GM19099 (cell line): ENCODE measurements around the gene NUAK1.

ENCODE experiments used
- POLR2A ChIP-seq: IDR thresholded peaks from 3 replicates; pipeline ENCODE4 v1.6.1; 2011; ENCODE audit warnings: low read depth; ENCODE audit not compliant: insufficient read length; ENCODE audit errors: extremely low read depth

Gene NUAK1

DNA sequence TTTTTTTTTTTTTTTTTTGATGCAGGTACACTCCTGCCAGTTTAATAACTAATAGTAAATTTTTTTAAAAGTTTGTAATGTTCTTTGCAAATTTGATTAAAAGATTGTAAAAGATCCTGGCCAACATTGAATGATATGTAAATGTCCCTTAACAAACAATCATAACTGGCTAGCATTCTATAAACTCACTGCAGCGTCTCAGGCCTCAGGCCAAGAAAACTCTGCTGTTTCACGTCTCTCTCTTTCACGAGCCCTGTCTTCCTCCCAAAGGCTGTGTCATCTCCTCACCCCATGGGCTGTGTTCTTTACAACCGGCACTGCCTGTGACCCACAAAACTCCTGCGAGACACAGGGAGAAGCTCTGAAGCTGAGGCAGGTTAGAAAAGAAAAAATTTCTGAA is 103.3 kb downstream of the NUAK1 start:
- no peak for TF ChIP-seq POLR2A

DNA sequence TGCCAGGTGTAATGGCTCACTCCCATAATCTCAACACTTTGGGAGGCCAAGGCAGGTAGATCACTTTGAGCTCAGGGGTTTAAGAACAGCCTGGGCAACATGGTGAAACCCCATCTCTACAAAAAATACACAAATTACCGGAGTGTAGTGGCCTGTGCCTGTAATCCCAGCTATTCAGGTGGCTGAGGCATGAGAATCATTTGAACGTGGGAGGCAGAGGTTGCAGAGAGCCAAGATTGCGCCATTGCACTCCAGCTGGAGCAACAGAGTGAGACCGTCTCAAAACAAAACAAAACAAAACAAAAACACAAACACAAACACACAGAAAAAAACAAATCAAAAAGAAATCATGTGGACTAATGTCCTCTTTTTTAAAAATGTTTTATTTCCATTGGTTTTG is 104.4 kb downstream of the NUAK1 start:
- no peak for TF ChIP-seq POLR2A

DNA sequence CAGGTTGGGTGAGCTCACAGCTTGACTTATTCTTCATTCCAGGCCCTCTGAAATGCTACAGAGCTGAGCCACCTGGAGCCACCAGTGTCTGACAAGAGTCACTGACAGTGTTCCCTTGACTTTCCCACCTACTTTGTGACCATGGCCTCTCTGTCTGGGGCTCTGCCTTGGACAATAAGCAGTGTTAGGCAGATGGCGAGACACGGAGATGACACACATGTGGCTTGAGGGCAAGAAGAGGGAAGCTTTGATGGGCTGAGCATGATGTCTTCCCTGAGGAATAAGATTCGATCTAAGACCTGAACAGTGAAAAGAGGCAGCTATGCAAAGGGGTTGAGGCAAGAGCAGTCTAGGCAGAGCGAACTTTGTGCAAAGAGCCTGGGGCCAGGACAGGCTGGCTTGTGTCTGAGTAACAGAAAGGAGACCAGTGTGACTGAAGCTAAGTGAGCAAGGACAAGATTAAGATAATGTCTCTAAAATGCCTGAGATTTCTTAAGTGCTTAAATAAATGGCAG is 105.5 kb downstream of the NUAK1 start:
- TF ChIP-seq POLR2A: no peak

DNA sequence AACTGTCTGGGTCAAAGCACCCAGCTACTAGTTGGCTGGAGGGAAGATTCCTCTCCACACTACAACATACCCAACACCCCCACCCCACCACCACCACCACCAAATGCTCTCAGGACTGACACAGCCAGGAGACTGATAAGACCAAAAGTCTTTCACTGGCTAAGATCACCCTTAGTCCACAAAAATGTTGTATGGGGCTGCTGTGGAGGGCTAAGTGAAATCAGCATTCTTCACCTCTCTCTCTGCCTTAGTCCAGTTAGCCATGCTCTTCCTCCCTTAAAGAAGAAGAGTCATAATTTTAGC is 106.2 kb downstream of the NUAK1 start:
- TF ChIP-seq POLR2A: no peak

DNA sequence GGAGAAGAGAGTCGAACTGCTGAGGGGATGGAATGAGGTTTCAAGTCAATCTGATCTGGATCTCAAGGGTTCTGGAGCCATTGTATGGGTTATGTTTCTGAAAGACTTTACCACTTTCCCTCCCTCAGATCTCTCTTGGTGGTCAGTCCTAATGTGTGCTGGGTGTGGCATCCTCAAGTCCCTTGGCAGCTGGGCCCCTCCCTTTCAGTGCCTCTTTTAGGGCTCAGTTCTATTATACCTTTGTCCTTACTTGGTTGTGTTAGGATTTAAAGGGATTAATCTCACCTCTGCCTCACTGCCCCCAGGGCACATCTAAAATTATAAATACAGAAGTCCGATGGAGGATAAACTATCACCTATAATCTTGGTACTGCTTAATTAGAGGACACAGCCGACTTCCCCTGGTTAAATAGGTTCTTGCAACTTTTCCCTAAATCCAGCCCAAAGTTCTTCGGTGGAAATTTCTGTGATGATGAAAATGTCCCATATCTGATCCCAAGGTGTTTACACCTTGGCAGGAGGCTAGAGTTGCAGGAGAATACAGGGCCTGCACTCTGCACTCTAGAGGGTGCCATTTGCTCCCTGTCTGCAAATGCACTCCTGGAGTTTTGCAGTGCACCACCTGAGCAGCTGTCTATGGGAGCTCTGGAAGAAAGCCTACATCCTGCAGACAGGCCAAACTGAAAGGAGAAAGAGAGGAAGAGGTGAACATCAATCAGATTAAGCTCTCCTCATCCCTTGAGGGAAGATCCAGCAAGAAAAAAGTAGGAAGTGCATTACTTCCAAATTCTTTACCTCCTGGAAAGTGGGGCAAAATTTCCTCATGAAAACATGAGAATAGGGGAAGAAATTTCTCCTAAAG is 106.8 kb downstream of the NUAK1 start:
- no peak for TF ChIP-seq POLR2A

DNA sequence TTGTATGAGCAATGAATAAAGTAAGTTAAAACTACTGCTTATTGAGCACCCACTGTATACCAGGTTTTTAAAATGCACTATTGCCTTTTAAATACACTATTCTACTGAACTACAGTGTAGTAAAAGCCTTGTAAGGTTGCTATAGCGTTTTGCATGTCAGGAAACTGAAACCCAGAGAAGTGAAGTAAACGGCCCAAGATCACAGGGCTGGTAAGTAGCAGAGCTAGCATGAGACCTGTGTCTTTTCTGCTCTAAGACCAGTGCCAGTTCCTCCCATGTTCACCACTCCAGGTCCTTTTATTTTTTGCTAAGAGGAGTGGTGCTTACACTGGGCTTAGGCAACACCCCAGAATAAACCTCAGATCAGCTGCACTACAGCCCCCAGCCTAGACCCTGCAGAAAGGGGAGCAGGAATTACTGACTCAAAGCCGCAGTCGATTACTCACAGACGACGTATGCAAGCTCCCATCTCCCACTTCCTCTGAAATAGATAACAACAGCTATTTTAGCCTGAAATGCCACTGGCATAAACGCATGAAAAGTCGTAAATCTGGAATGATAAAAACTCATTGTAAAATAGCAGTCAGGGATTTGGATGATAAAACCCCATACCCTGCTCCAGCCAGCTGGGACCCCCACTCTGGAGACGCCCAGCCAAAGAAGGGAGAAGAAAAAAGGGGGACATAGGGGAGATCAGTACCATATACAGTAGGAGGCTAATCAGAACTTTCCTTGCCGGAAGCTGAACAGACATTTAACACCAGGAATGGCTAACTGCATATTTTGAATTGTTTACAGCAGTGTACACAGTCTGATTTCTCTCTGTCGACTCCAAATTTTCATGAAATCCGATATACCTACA is 108.3 kb downstream of the NUAK1 start:
- TF ChIP-seq POLR2A: no peak

- TF ChIP-seq POLR2A: no peak
These were observed 109.2 kb downstream of the NUAK1 start for GRCh38 chr12:106029532-106029931.

GRCh38 chr12:106027911-106028310 is 110.8 kb downstream of the NUAK1 start:
- TF ChIP-seq POLR2A: no peak

DNA sequence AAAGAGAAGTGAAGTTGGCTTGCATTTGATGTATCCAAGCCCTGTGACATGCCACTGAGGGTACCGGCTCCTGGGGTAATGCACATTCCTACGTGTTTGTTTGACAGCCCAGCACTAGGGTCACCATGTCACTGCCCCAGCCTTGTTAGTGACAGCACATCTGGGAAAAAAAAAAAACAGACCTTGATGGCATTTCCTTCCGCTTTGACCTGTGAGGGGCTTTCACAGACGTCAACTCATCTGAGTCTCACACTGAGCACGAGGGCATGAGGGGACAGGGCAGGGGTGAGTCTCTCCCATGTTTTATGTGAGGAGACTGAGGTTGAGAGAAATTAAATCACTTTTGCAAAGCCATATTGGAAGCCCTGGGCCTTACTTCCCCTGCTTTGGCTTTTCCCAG is 111.5 kb downstream of the NUAK1 start:
- TF ChIP-seq POLR2A: no peak

GRCh38 chr12:106025129-106025528 is 113.6 kb downstream of the NUAK1 start:
- TF ChIP-seq POLR2A: no peak

DNA sequence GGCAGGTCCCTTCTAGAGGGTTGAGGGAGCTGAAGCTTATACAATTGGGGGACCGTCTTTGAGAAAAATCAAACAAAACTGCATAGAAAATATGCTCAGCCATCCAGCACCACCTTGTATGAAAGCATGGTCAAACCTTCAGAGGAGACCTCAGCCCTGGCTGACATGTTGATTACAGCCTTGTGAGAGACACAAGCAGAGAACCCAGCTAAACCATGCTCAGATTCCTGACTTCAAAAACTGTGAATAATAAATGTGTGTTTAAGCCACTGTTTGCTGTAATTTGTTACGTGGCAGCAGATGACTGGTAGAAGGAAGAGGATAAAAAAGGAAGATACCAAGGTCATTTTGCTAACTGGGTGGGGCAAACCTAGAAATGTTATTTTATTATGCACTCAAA is 115.7 kb downstream of the NUAK1 start:
- TF ChIP-seq POLR2A: no peak

DNA sequence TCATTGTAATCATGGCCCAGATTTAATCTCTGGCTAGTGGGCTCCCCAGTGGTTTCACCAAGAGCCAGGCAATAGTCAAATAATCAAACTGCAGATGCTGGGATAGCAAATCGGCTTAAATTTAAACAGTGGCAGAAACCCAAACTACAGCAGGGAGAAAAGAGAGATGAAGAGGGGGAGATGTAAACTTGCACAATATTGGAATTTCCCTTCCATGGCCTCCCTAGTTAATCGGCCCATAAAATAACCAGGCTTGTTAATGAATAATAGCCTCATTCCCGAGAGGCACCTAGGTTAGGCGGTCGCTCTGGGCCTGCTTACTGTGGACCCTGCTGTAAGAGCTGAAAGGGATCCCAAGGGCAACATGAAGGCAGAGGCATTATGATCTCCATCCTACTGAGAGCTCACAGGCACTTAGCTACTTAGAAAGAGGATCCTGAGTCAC is 116.2 kb downstream of the NUAK1 start:
- no peak for TF ChIP-seq POLR2A

GRCh38 chr12:106021516-106021915 is 117.2 kb downstream of the NUAK1 start:
- TF ChIP-seq POLR2A: no peak

DNA sequence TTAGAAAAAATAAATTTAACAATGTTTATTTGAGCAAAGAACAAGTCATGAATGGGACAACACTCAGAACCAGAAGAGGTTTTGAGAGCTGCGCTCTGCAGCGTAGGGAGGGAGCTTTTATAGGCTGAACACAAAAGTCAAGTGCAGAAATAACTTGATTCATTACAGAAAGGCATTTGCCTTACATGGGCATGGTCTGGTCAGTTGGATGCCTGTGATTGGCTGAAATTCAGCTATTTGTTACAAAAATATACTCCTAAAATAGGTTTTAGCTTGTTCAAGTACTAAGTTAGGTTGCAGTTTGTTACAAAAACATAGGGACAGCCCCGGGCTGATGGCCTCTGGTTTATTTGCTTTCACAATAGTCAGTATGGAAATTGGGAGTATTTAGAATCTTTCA is 118.0 kb downstream of the NUAK1 start:
- no peak for TF ChIP-seq POLR2A

- no peak for TF ChIP-seq POLR2A
These were observed 119.6 kb downstream of the NUAK1 start for GRCh38 chr12:106019144-106019543.

- TF ChIP-seq POLR2A: no peak
These were observed 120.5 kb downstream of the NUAK1 start for GRCh38 chr12:106018286-106018685.
